A673 (cell line): Measurements from ENCODE around the gene HELZ. TPM values are rescaled to one million over a fixed set of nuclear protein-coding genes. Genes with fewer than 3 reads are reported as not detected.

Experiments
- BruUV-seq: library from RNA; stranded (reverse); fragments of 400-500 nt; replicated peaks from 2 replicates; lab custom pipeline; 2021; lab: Mats Ljungman, UMichigan
- CTCF ChIA-PET: fragments of 300-600 bp; sonication (Branson Sonifier 250); formaldehyde crosslinking; loops from one replicate; lab custom pipeline; 2022; ENCODE audit warnings: antibody characterized with exemption; lab: Charles Lee
- POLR2A ChIA-PET: fragments of 300-600 bp; sonication (Branson Sonifier 250); formaldehyde crosslinking; loops from one replicate; lab custom pipeline; 2022; ENCODE audit warnings: antibody characterized with exemption; ENCODE audit not compliant: low non-redundant PET; lab: Charles Lee
- DNase-seq: peaks from one replicate; pipeline ENCODE4 v3.0.0-alpha.2; 2015; ENCODE audit warnings: low spot score
- H3K27ac ChIP-seq: fragments of 200-600 bp; sonication (generic); 2 replicates; pipeline ENCODE4 v1.5.1; 2016; ENCODE audit warnings: mixed run types, low read depth, mild to moderate bottlenecking, mixed read lengths, antibody characterized with exemption, low read length; ENCODE audit not compliant: poor library complexity, severe bottlenecking
- H3K27me3 ChIP-seq: fragments of 200-600 bp; sonication (generic); replicated peaks from 2 replicates; pipeline ENCODE4 v1.6.1; 2017; ENCODE audit warnings: mixed run types, low read depth, mild to moderate bottlenecking, mixed read lengths, antibody characterized with exemption, low read length; ENCODE audit not compliant: insufficient read depth, poor library complexity
- H3K36me3 ChIP-seq: fragments of 200-600 bp; sonication (generic); 2 replicates; pipeline ENCODE4 v1.6.1; 2016; ENCODE audit warnings: mixed run types, mild to moderate bottlenecking, mixed read lengths, antibody characterized with exemption, low read length; ENCODE audit not compliant: insufficient read depth, poor library complexity, severe bottlenecking
- H3K4me1 ChIP-seq: fragments of 200-600 bp; sonication (generic); 2 replicates; pipeline ENCODE4 v1.6.1; 2017; ENCODE audit warnings: mixed run types, mild to moderate bottlenecking, mixed read lengths, antibody characterized with exemption, low read length; ENCODE audit not compliant: insufficient read depth, poor library complexity, severe bottlenecking
- H3K4me3 ChIP-seq: fragments of 200-600 bp; sonication (generic); 2 replicates; pipeline ENCODE4 v1.5.1; 2016; ENCODE audit warnings: low read depth, mixed run types, mild to moderate bottlenecking, mixed read lengths, low read length; ENCODE audit not compliant: poor library complexity, severe bottlenecking
- H3K9me3 ChIP-seq: fragments of 200-600 bp; sonication (generic); 2 replicates; pipeline ENCODE4 v1.6.1; 2016; ENCODE audit warnings: mixed run types, low read depth, mild to moderate bottlenecking, mixed read lengths, antibody characterized with exemption, low read length; ENCODE audit not compliant: poor library complexity, severe bottlenecking
- CTCF ChIP-seq: fragments of 300-800, 200-600 bp; sonication (generic); conservative IDR thresholded peaks from 2 replicates; pipeline ENCODE4 v1.5.1; 2017; ENCODE audit warnings: low read depth, mild to moderate bottlenecking, antibody characterized with exemption, low read length, moderate library complexity, mixed read lengths
- EZH2 ChIP-seq: fragments of 200-600 bp; sonication (generic); IDR thresholded peaks from 2 replicates; pipeline ENCODE4 v1.6.1; 2017; ENCODE audit warnings: borderline replicate concordance, low read depth, mild to moderate bottlenecking, mixed read lengths, antibody characterized with exemption, low read length; ENCODE audit not compliant: poor library complexity, severe bottlenecking
- intact Hi-C: fragments of 100-400 bp; cut with micrococcal nuclease; formaldehyde crosslinking; loops from one replicate; pipeline ENCODE4 v1.10.0; 2022; ENCODE audit not compliant: unreplicated experiment
- total RNA-seq: library from RNA; stranded (reverse); gene quantifications from 2 replicates; pipeline ENCODE4 v1.2.3, GENCODE V29; 2021

The HELZ gene
- total RNA-seq, 1 experiment from 2014 or later = 57.3 TPM

GRCh38 chr17:67050471-67051154 is 194.4 kb downstream of the HELZ start:
- Histone ChIP-seq H3K4me1 (no peaks in the 10 kb centered on the region), H3K36me3 (no peaks in the 10 kb centered on the region), H3K27me3 (no peaks in the 10 kb centered on the region), H3K9me3 (peaks cover 21% of the 10 kb centered on the region), H3K27ac (no peak overlapping the region), H3K4me3 (no peak overlapping the region)
- ChIA-PET CTCF (no interaction called here), POLR2A (no interaction called here)
- TF ChIP-seq CTCF (no peak), EZH2 (no peak)
- BruUV-seq = no TSS peak
- no peak for DNase-seq
- intact Hi-C loops = no loop called here

- Histone ChIP-seq H3K9me3 (peaks cover 21% of the 10 kb centered on the region), H3K4me1 (no peaks in the 10 kb centered on the region), H3K4me3 (no peak overlapping the region), H3K27ac (no peak overlapping the region), H3K27me3 (no peaks in the 10 kb centered on the region), H3K36me3 (no peaks in the 10 kb centered on the region)
- ChIA-PET CTCF (no interaction called here), POLR2A (no interaction called here)
- intact Hi-C loops = no loop called here
- no peak for DNase-seq
- BruUV-seq = no TSS peak
- TF ChIP-seq CTCF = no peak
- no peak for TF ChIP-seq EZH2
Observed at GRCh38 chr17:67050066-67050465, 194.9 kb downstream of the HELZ start.

GRCh38 chr17:67049025-67049739 is 195.8 kb downstream of the HELZ start:
- no peak for TF ChIP-seq EZH2
- no peak for TF ChIP-seq CTCF
- H3K4me1 ChIP-seq = no peaks in the 10 kb centered on the region
- no TSS peak for BruUV-seq
- no peaks in the 10 kb centered on the region for H3K27me3 ChIP-seq
- peaks cover 21% of the 10 kb centered on the region for H3K9me3 ChIP-seq
- intact Hi-C loops = no loop called here
- H3K4me3 ChIP-seq = no peak overlapping the region
- ChIA-PET POLR2A (no interaction called here), CTCF (no interaction called here)
- H3K36me3 ChIP-seq = no peaks in the 10 kb centered on the region
- DNase-seq = no peak
- H3K27ac ChIP-seq = no peak overlapping the region
